H1 (cell line): Measurements from ENCODE around the gene SPOCK1.

ENCODE experiments used
- EP300 ChIP-seq, 2 experiments: IDR thresholded peaks; 1 replicate in 1 of 2; 2 replicates in 1 of 2; pipeline ENCODE4 v1.6.1; 2011 to 2012; ENCODE audit warnings: low read depth in 2 of 2, low read length in 2 of 2, mild to moderate bottlenecking in 2 of 2, borderline replicate concordance in 1 of 2, inconsistent platforms in 1 of 2, moderate library complexity in 1 of 2
- RXRA ChIP-seq: IDR thresholded peaks from 2 replicates; pipeline ENCODE4 v1.6.1; 2011; ENCODE audit warnings: low read depth, mild to moderate bottlenecking, low read length, moderate library complexity; ENCODE audit not compliant: insufficient read depth

GRCh38 chr5:137035480-137035878 lies 463.6 kb downstream of the SPOCK1 start:
- TF ChIP-seq RXRA (no peak), EP300 (IDR thresholded peaks at IDR 0.05; ENCODE audit: borderline replicate concordance in 1 of 2, low read depth in 2 of 2, low read length in 2 of 2) (no peak)
